ENCODE data around the gene HBEGF. TPM values are rescaled to one million over a fixed set of nuclear protein-coding genes. Genes with fewer than 3 reads are reported as not detected.

HBEGF gene
- total RNA-seq, 1 donor from 2014 or later = 22.6 TPM

- DNase-seq (ENCODE audit: low spot score) = peak; percentile 70
- TF ChIP-seq, protein P1, sequence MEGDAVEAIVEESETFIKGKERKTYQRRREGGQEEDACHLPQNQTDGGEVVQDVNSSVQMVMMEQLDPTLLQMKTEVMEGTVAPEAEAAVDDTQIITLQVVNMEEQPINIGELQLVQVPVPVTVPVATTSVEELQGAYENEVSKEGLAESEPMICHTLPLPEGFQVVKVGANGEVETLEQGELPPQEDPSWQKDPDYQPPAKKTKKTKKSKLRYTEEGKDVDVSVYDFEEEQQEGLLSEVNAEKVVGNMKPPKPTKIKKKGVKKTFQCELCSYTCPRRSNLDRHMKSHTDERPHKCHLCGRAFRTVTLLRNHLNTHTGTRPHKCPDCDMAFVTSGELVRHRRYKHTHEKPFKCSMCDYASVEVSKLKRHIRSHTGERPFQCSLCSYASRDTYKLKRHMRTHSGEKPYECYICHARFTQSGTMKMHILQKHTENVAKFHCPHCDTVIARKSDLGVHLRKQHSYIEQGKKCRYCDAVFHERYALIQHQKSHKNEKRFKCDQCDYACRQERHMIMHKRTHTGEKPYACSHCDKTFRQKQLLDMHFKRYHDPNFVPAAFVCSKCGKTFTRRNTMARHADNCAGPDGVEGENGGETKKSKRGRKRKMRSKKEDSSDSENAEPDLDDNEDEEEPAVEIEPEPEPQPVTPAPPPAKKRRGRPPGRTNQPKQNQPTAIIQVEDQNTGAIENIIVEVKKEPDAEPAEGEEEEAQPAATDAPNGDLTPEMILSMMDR (IDR thresholded peaks at IDR 0.05; ENCODE audit: unreplicated experiment) = peak; percentile 78
- Mint-ChIP-seq H3K4me1 (ENCODE audit: unreplicated experiment) (peaks cover 12% of the 10 kb centered on the region), H3K4me3 (ENCODE audit: unreplicated experiment) (peak overlapping the region; percentile 51), H3K36me3 (ENCODE audit: low read depth, unreplicated experiment) (no peaks in the 10 kb centered on the region), H3K27me3 (ENCODE audit: unreplicated experiment) (peaks cover 10% of the 10 kb centered on the region), H3K27ac (ENCODE audit: unreplicated experiment) (peak overlapping the region; percentile 76), H3K9me3 (ENCODE audit: unreplicated experiment) (no peaks in the 10 kb centered on the region)
Measured at GRCh38 chr5:140372971-140373487, 26.6 kb upstream of the HBEGF start.

- TF ChIP-seq, protein P1 (IDR thresholded peaks at IDR 0.05; ENCODE audit: unreplicated experiment) = no peak
- H3K36me3 Mint-ChIP-seq (ENCODE audit: low read depth, unreplicated experiment) = no peaks in the 10 kb centered on the region
- H3K4me3 Mint-ChIP-seq (ENCODE audit: unreplicated experiment) = no peak overlapping the region
- H3K9me3 Mint-ChIP-seq (ENCODE audit: unreplicated experiment) = no peaks in the 10 kb centered on the region
- peaks cover 12% of the 10 kb centered on the region for H3K4me1 Mint-ChIP-seq (ENCODE audit: unreplicated experiment)
- peaks cover 10% of the 10 kb centered on the region for H3K27me3 Mint-ChIP-seq (ENCODE audit: unreplicated experiment)
- H3K27ac Mint-ChIP-seq (ENCODE audit: unreplicated experiment) = no peak overlapping the region
- DNase-seq (ENCODE audit: low spot score) = no peak
Measured at GRCh38 chr5:140371356-140372151, 25.2 kb upstream of the HBEGF start.

GRCh38 chr5:140367256-140368013 lies 21.0 kb upstream of the HBEGF start:
- Mint-ChIP-seq H3K9me3 (ENCODE audit: unreplicated experiment) (no peaks in the 10 kb centered on the region), H3K36me3 (ENCODE audit: low read depth, unreplicated experiment) (no peaks in the 10 kb centered on the region), H3K27me3 (ENCODE audit: unreplicated experiment) (peaks cover 8% of the 10 kb centered on the region), H3K4me3 (ENCODE audit: unreplicated experiment) (no peak overlapping the region), H3K4me1 (ENCODE audit: unreplicated experiment) (no peaks in the 10 kb centered on the region), H3K27ac (ENCODE audit: unreplicated experiment) (no peak overlapping the region)
- TF ChIP-seq, protein P1 (IDR thresholded peaks at IDR 0.05; ENCODE audit: unreplicated experiment) = no peak
- no peak for DNase-seq (ENCODE audit: low spot score)

DNA sequence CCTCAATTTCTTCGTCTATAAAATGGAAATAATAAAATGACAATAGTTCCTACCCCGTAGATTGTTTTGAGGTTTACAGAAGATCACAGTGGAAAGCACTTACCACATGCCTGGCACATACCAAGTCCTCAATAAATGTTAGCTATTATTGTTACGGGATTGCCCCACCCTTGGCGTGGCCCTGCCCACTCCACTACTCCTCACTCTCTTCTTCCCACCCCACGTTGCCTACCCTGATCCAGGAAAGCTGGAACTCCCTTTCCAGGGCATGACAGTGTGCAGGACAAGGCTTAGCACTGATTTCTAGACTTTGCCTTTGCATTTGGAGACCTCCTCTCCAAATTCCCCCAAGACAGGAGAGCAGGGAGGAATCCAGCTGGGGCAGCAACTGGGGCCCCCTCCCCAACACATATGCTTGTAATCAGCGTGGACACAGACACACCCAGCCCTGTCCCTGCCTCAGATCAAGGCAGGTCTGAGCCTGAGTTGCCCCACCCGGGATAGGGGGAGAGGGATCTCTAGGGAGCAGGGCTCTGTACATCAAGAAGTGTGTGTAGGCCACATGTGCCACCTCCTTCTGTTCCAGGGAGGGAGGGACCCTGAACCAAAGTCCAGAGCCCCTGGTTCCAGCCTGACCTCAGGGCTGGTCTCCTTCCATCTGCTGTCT lies 20.3 kb upstream of the HBEGF start:
- Mint-ChIP-seq H3K27me3 (ENCODE audit: unreplicated experiment) (peaks cover 11% of the 10 kb centered on the region), H3K4me1 (ENCODE audit: unreplicated experiment) (no peaks in the 10 kb centered on the region), H3K36me3 (ENCODE audit: low read depth, unreplicated experiment) (no peaks in the 10 kb centered on the region), H3K4me3 (ENCODE audit: unreplicated experiment) (no peak overlapping the region), H3K9me3 (ENCODE audit: unreplicated experiment) (no peaks in the 10 kb centered on the region), H3K27ac (ENCODE audit: unreplicated experiment) (no peak overlapping the region)
- no peak for DNase-seq (ENCODE audit: low spot score)
- TF ChIP-seq, protein P1 (IDR thresholded peaks at IDR 0.05; ENCODE audit: unreplicated experiment) = no peak

All from endothelial cell (in vitro differentiated cells).